Endothelial cell (in vitro differentiated cells): Measurements from ENCODE around the gene QSER1. TPM values are rescaled to one million over a fixed set of nuclear protein-coding genes. Genes with fewer than 3 reads are reported as not detected.

ENCODE experiments used
- DNase-seq: peaks from one replicate; pipeline ENCODE4 v3.0.0; 2021; ENCODE audit warnings: low spot score
- H3K27ac Mint-ChIP-seq: one replicate; pipeline ENCODE4 v1.8.0; 2021; ENCODE audit warnings: mixed read lengths, inconsistent platforms; ENCODE audit not compliant: unreplicated experiment
- H3K27me3 Mint-ChIP-seq: one replicate; pipeline ENCODE4 v1.8.0; 2021; ENCODE audit warnings: mild to moderate bottlenecking, moderate library complexity, mixed read lengths, inconsistent platforms; ENCODE audit not compliant: unreplicated experiment
- H3K36me3 Mint-ChIP-seq: one replicate; pipeline ENCODE4 v1.8.0; 2021; ENCODE audit warnings: mild to moderate bottlenecking, low read depth, mixed read lengths, inconsistent platforms; ENCODE audit not compliant: unreplicated experiment
- H3K4me1 Mint-ChIP-seq: one replicate; pipeline ENCODE4 v1.8.0; 2021; ENCODE audit warnings: mild to moderate bottlenecking, mixed read lengths, inconsistent platforms; ENCODE audit not compliant: unreplicated experiment
- H3K4me3 Mint-ChIP-seq: one replicate; pipeline ENCODE4 v1.8.0; 2021; ENCODE audit warnings: mild to moderate bottlenecking, mixed read lengths, inconsistent platforms; ENCODE audit not compliant: unreplicated experiment
- H3K9me3 Mint-ChIP-seq: one replicate; pipeline ENCODE4 v1.8.0; 2021; ENCODE audit warnings: mixed read lengths, inconsistent platforms; ENCODE audit not compliant: unreplicated experiment
- long read RNA-seq: library from polyadenylated mRNA; unstranded; transcript quantifications from one replicate; pipeline ENCODE4 v2.0.0, GENCODE V29; 2020; ENCODE audit not compliant: unreplicated experiment
- total RNA-seq: library from RNA; stranded (reverse); fragmentation: NEBNext Ultra II Directional; extraction: Animal tissue kit (Norgen Biotek cat#: 25700); gene quantifications from one replicate; pipeline ENCODE4 v1.2.1, GENCODE V29; 2021; ENCODE audit not compliant: unreplicated experiment
- TF ChIP-seq, protein P1 (sequence below): fragments of 200-600 bp; sonication (generic); IDR thresholded peaks from one replicate; pipeline ENCODE4 v1.5.0; 2021; ENCODE audit warnings: antibody characterized with exemption; ENCODE audit not compliant: unreplicated experiment

The QSER1 gene
- 57.4 TPM for total RNA-seq
- long read RNA-seq = 0 reads

DNA sequence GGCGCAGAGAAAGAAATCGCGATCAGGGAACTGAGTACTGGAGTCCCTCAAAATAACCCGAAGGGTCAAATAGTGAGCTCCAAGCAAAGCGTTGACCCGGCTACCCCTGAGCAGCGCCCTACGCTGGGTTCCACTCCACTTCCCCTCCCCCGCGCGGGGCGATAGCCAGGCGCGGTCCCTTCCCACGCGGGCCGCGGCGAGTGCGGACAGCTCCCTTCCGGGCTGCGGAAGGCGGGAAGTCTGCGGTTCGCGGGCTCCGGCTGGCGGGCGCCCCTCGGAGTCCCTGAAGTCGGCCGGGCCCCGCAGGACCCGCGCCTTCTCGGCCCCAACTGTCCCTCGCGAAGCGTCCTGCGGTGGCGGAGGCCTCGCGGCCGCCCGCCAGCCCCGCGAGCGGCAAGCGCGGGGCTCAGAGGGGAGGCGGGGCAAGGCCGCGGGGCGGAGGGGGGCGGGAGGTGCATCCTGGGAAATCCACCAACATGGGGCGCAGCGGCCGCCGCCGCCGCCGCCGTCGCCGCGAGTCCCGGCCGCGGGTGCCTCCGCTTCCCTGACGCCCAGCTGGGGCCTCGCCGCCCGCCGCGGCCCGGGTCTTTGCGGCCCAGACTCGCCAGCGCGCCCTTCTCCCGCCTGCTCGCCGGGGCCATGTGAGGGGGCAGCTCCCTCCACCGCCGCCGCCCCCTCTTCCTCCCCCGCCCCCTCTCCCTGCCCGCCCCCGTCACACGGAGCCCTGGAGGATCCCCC lies at the start of gene QSER1:
Gene QSER1 (plus strand): TSS at position 457 of the 738 bp plus-strand sequence. CDS start 315 bp downstream, outside the sequence.
- H3K4me1 Mint-ChIP-seq = peaks cover 34% of the 10 kb centered on the region
- peaks cover 16% of the 10 kb centered on the region for H3K36me3 Mint-ChIP-seq
- no peaks in the 10 kb centered on the region for H3K9me3 Mint-ChIP-seq
- DNase-seq = peak; percentile 68
- H3K27ac Mint-ChIP-seq = peak within 1 kb of the TSS; percentile 100
- H3K4me3 Mint-ChIP-seq = peak within 1 kb of the TSS; percentile 97
- peaks cover 2% of the 10 kb centered on the region for H3K27me3 Mint-ChIP-seq
- TF ChIP-seq, protein P1, sequence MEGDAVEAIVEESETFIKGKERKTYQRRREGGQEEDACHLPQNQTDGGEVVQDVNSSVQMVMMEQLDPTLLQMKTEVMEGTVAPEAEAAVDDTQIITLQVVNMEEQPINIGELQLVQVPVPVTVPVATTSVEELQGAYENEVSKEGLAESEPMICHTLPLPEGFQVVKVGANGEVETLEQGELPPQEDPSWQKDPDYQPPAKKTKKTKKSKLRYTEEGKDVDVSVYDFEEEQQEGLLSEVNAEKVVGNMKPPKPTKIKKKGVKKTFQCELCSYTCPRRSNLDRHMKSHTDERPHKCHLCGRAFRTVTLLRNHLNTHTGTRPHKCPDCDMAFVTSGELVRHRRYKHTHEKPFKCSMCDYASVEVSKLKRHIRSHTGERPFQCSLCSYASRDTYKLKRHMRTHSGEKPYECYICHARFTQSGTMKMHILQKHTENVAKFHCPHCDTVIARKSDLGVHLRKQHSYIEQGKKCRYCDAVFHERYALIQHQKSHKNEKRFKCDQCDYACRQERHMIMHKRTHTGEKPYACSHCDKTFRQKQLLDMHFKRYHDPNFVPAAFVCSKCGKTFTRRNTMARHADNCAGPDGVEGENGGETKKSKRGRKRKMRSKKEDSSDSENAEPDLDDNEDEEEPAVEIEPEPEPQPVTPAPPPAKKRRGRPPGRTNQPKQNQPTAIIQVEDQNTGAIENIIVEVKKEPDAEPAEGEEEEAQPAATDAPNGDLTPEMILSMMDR = no peak

- Mint-ChIP-seq H3K9me3 (no peaks in the 10 kb centered on the region), H3K36me3 (no peaks in the 10 kb centered on the region), H3K4me3 (no peak overlapping the region), H3K4me1 (no peaks in the 10 kb centered on the region), H3K27me3 (no peaks in the 10 kb centered on the region), H3K27ac (no peak overlapping the region)
- TF ChIP-seq, protein P1 = no peak
- no peak for DNase-seq
Observed at GRCh38 chr11:32843544-32843943, 49.1 kb upstream of the QSER1 start.

GRCh38 chr11:32847511-32847910 lies 45.1 kb upstream of the QSER1 start:
- no peaks in the 10 kb centered on the region for H3K4me1 Mint-ChIP-seq
- DNase-seq = no peak
- no peaks in the 10 kb centered on the region for H3K36me3 Mint-ChIP-seq
- no peak overlapping the region for H3K4me3 Mint-ChIP-seq
- H3K9me3 Mint-ChIP-seq = no peaks in the 10 kb centered on the region
- H3K27me3 Mint-ChIP-seq = peaks cover 1% of the 10 kb centered on the region
- H3K27ac Mint-ChIP-seq = no peak overlapping the region
- TF ChIP-seq, protein P1 = no peak

DNA sequence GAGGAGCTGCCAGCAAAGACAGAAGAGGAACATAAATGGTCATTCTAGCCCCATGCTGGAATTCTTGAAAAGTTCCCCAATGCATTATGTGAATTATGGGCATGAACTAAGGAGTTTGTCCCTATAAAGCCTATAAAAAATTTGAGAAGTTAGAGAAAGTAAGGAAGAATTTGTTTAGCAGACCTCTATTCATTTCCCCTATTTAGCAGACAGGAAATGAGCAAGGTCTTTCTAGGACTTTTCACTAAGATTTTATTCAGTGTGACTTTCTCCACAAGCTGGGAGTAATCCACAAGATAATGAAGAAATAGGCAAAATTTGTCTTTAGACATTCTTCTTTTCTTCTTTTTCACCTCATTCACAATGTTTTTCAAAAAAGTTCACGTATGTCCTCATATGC lies 42.9 kb upstream of the QSER1 start:
- Mint-ChIP-seq H3K4me1 (no peaks in the 10 kb centered on the region), H3K27me3 (peaks cover 1% of the 10 kb centered on the region), H3K9me3 (no peaks in the 10 kb centered on the region), H3K4me3 (no peak overlapping the region), H3K27ac (no peak overlapping the region), H3K36me3 (no peaks in the 10 kb centered on the region)
- TF ChIP-seq, protein P1 = no peak
- DNase-seq = no peak

- Mint-ChIP-seq H3K4me3 (no peak overlapping the region), H3K9me3 (no peaks in the 10 kb centered on the region), H3K36me3 (no peaks in the 10 kb centered on the region), H3K27ac (no peak overlapping the region), H3K27me3 (peaks cover 1% of the 10 kb centered on the region), H3K4me1 (no peaks in the 10 kb centered on the region)
- TF ChIP-seq, protein P1 = no peak
- DNase-seq = no peak
Observed at GRCh38 chr11:32851251-32851650, 41.4 kb upstream of the QSER1 start.
